BE2C (cell line): Measurements from ENCODE around the gene NRXN3.

Source experiments
- DNase-seq: peaks from one replicate; pipeline ENCODE4 v3.0.0-alpha.2; 2020
- H3K27me3 ChIP-seq: fragments of 250-450 bp; sonication (Bioruptor Pico); 2 replicates; pipeline ENCODE4 v1.5.1; 2020; ENCODE audit warnings: mild to moderate bottlenecking
- H3K36me3 ChIP-seq: fragments of 250-450 bp; sonication (Bioruptor Pico); 2 replicates; pipeline ENCODE4 v1.5.1; 2020; ENCODE audit warnings: mild to moderate bottlenecking
- H3K4me1 ChIP-seq: fragments of 250-450 bp; sonication (Bioruptor Pico); 2 replicates; pipeline ENCODE4 v1.5.1; 2020
- H3K4me3 ChIP-seq: 2 replicates; pipeline ENCODE4 v1.5.1; 2011; ENCODE audit warnings: low read depth, low read length
- H3K9me3 ChIP-seq: fragments of 250-450 bp; sonication (Bioruptor Pico); 2 replicates; pipeline ENCODE4 v1.5.1; 2020
- CTCF ChIP-seq: IDR thresholded peaks from 2 replicates; pipeline ENCODE4 v1.5.1; 2012; ENCODE audit warnings: mild to moderate bottlenecking, low read depth, low read length

NRXN3 gene

GRCh38 chr14:78713716-78714115 lies 543.5 kb downstream of the NRXN3 start:
- H3K9me3 ChIP-seq: no peaks in the 10 kb centered on the region
- H3K4me1 ChIP-seq: no peaks in the 10 kb centered on the region
- no peaks in the 10 kb centered on the region for H3K36me3 ChIP-seq
- H3K27me3 ChIP-seq: no peaks in the 10 kb centered on the region
- H3K4me3 ChIP-seq: no peak overlapping the region
- no peak for DNase-seq
- no peak for TF ChIP-seq CTCF

DNA sequence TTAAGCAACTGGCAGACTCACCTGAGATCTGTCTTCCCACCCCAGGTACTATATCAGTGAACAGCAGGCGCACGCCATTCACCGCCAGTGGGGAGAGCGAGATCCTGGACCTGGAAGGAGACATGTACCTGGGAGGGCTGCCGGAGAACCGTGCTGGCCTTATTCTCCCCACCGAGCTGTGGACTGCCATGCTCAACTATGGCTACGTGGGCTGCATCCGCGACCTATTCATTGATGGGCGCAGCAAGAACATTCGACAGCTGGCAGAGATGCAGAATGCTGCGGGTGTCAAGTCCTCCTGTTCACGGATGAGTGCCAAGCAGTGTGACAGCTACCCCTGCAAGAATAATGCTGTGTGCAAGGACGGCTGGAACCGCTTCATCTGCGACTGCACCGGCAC lies 544.5 kb downstream of the NRXN3 start:
- TF ChIP-seq CTCF: no peak
- Histone ChIP-seq H3K4me1 (no peaks in the 10 kb centered on the region), H3K36me3 (no peaks in the 10 kb centered on the region), H3K4me3 (no peak overlapping the region), H3K27me3 (no peaks in the 10 kb centered on the region), H3K9me3 (no peaks in the 10 kb centered on the region)
- DNase-seq: no peak

DNA sequence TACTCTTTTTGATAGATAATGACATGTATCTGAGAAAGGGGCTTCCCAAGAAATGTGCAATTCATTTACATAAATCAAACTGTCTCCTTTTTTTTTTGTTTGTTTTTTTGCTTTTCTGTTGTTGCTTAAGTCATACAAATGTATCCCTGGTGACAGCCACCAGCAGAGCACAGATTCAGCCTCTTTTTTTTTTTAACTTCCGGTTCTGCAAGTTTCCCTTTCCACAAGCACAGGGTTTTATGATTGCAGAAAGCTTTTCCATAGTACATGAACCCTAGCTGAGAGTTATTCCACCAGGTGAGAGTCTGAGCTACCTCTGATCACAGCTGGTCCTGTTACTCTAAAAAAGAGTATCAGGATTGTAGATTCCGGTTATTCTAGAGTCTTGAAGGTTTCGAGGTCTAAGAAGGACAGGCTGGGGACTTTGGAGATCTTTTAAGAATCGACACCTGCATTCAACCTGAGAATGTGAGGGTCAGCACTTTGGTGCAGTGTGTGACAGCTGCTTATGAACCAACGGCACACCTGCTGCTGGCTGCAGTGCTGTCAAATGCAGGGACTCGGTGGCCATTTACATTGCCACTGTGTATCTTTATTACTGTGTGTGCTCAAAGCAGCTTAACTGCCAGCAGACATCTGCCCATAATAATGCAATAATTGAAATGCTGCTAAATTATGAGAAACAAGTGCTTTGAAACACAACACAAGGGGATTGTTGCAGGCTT lies 551.7 kb downstream of the NRXN3 start:
- no peaks in the 10 kb centered on the region for H3K9me3 ChIP-seq
- DNase-seq: no peak
- no peaks in the 10 kb centered on the region for H3K4me1 ChIP-seq
- H3K36me3 ChIP-seq: no peaks in the 10 kb centered on the region
- no peak overlapping the region for H3K4me3 ChIP-seq
- TF ChIP-seq CTCF: no peak
- no peaks in the 10 kb centered on the region for H3K27me3 ChIP-seq

DNA sequence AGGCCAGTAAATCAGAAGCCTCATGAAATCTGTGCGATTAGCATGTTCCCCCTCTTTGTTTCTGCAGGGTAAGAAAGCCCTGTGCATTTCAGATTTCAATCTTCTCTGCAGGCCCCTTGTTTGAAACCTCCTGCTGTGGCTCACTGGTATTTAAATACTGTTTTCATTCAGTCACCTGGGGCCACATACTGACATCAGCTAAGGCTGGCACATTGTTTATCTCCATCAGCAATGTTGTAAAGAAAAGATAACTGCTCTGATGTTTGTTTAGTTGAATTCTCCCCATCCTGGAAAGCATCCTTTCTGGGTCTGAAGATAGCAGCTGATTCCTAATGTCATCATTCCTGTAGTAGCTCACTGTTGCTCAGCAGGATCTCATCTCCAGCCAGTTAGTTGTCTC lies 554.9 kb downstream of the NRXN3 start:
- Histone ChIP-seq H3K27me3 (no peaks in the 10 kb centered on the region), H3K4me3 (no peak overlapping the region), H3K4me1 (no peaks in the 10 kb centered on the region), H3K9me3 (no peaks in the 10 kb centered on the region), H3K36me3 (no peaks in the 10 kb centered on the region)
- DNase-seq: no peak
- no peak for TF ChIP-seq CTCF

DNA sequence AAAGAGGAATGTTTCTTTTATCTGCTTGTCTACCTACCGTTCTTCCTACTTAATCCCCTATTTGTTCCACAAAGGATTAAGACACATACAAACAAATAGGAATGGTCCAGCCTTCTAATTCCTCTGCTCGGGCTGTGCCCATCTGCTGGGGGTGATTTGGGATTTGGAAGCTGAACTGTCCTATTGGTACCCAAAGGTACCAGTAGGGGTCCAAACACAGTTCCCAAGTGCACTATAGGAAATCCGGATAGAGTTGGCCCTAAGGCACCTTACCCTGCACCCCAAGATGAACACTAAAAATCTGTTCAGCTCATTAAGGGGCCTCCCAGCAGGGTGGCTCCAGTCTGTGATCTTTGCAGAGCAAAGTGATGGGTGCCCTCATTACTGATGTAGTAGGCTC lies 566.9 kb downstream of the NRXN3 start:
- Histone ChIP-seq H3K4me1 (no peaks in the 10 kb centered on the region), H3K36me3 (no peaks in the 10 kb centered on the region), H3K9me3 (no peaks in the 10 kb centered on the region; the same call in 1 of the 2 replicates), H3K27me3 (no peaks in the 10 kb centered on the region), H3K4me3 (no peak overlapping the region)
- TF ChIP-seq CTCF: no peak
- no peak for DNase-seq

DNA sequence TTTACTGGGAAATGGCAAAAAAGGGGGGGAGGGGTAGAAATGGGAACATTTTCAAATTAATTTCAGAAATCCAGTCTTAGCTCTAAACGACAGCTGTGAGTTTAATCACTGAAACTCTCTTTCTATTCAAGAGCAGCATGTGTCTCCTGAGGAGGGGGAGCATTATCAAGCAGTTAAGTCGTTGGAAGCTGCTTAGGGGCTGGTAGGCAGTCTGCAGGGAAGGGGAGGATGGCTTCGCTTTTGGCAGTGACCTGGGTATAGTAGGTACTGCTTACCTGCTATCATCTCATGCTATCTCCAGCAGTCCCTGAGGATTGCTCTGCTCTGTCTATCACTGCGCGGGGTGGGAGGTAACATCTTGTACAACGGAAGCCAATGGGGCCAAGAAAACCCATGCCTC lies 567.4 kb downstream of the NRXN3 start:
- no peak overlapping the region for H3K4me3 ChIP-seq
- no peak for TF ChIP-seq CTCF
- no peaks in the 10 kb centered on the region for H3K27me3 ChIP-seq
- H3K36me3 ChIP-seq: no peaks in the 10 kb centered on the region
- no peaks in the 10 kb centered on the region for H3K4me1 ChIP-seq
- no peaks in the 10 kb centered on the region; the same call in 1 of the 2 replicates for H3K9me3 ChIP-seq
- no peak for DNase-seq
